Cardiac fibroblast (primary cell): ENCODE results near the gene ADAMTSL3.

ENCODE experiments used
- DNase-seq, 2 donors: peaks; one replicate each; pipeline versions ENCODE4 v3.0.0 to v3.0.0-alpha.2; 2010; ENCODE audit warnings: low read depth in 2 of 2
- H3K4me3 ChIP-seq, 2 donors: replicated peaks in 1 of 2; 1 replicate in 1 of 2; 2 replicates in 1 of 2; pipeline ENCODE4 v1.5.1; 2011; ENCODE audit warnings: low read depth in 2 of 2, low read length in 2 of 2, mild to moderate bottlenecking in 2 of 2, moderate library complexity in 1 of 2
- CTCF ChIP-seq: IDR thresholded peaks from one replicate; pipeline ENCODE4 v1.5.1; 2011; ENCODE audit warnings: low read depth, mild to moderate bottlenecking, low read length, inconsistent platforms

Gene ADAMTSL3

DNA sequence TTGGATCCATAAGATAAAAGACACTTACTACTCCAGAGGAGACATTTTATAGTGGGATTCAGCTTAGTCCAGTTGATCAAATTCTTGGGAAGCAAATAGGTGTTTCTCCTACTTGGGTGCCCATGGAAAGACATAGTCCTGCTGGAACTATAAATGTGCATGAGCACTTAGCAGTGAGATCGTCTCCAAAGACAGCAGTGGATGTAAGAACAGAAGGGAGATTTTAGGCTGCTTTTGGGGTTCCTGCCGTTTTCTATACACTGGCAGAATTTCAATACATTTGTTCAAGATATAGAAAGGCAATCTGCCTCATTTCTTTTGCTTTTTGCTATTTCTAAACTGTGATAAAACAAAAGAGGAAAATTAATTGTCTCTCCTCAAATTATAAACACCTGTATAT is 234.0 kb downstream of the ADAMTSL3 start:
- no peak for TF ChIP-seq CTCF
- DNase-seq, result no peak
- H3K4me3 ChIP-seq, result no peak overlapping the region

- TF ChIP-seq CTCF, result no peak
- H3K4me3 ChIP-seq, result no peak overlapping the region
- no peak for DNase-seq
These were observed 236.1 kb downstream of the ADAMTSL3 start for GRCh38 chr15:83889995-83890394.

GRCh38 chr15:83890587-83890986 is 236.7 kb downstream of the ADAMTSL3 start:
- TF ChIP-seq CTCF, result no peak
- DNase-seq, result peak; percentile 5 to 38
- no peak overlapping the region for H3K4me3 ChIP-seq

DNA sequence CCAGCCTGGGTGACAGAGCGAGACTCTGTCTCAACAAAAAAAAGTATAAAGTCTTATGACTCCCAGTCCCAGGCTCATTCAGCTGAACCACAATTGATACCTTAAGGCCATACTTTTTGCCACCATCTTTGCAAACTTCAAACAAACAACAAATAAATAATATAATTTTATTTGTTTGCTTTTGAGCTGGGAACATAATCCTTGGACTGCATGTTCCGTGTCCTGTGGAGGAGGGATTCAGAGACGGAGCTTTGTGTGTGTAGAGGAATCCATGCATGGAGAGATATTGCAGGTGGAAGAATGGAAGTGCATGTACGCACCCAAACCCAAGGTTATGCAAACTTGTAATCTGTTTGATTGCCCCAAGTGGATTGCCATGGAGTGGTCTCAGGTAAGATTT is 238.6 kb downstream of the ADAMTSL3 start:
- no peak for TF ChIP-seq CTCF
- no peak overlapping the region for H3K4me3 ChIP-seq
- no peak for DNase-seq

GRCh38 chr15:83893308-83893707 is 239.4 kb downstream of the ADAMTSL3 start:
- H3K4me3 ChIP-seq, result no peak overlapping the region
- no peak for DNase-seq
- no peak for TF ChIP-seq CTCF

- no peak for TF ChIP-seq CTCF
- DNase-seq, result no peak
- no peak overlapping the region for H3K4me3 ChIP-seq
These were observed 243.1 kb downstream of the ADAMTSL3 start for GRCh38 chr15:83897037-83897436.

DNA sequence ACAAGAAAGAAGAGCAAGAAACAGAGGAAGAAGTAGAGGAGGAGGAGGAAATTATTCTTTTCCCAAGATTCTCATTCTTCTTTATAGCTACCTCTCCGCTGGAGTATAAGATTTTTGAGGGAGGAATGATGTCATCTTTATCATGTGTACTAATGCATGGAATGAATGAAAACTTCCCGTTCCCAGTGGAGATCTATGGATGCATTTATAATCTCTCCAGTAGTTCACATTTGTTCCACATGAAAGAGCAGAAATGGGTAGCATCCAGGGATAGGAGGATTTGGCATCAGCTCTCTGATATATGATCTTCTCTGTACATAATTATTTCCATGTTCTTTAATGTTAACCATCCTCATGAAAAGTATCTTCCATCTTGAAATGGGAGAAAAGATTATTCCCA is 244.4 kb downstream of the ADAMTSL3 start:
- no peak for TF ChIP-seq CTCF
- H3K4me3 ChIP-seq, result no peak overlapping the region
- no peak for DNase-seq
